Fibroblast of pulmonary artery (primary cell): Measurements from ENCODE around the gene TMEM222.

Experiments used
- DNase-seq: peaks from one replicate; pipeline ENCODE4 v3.0.0-alpha.2; 2010; ENCODE audit warnings: low read depth
- H3K4me3 ChIP-seq: replicated peaks from 2 replicates; pipeline ENCODE4 v1.5.1; 2011; ENCODE audit warnings: low read depth, mild to moderate bottlenecking, control low read depth, low read length, moderate library complexity
- CTCF ChIP-seq: IDR thresholded peaks from 2 replicates; pipeline ENCODE4 v1.5.1; 2011; ENCODE audit warnings: mild to moderate bottlenecking, control low read depth, low read length, inconsistent platforms; ENCODE audit errors: missing control alignments

TMEM222 gene

GRCh38 chr1:27332536-27333281, 10.7 kb downstream of the TMEM222 start:
- peak; percentile 53 for DNase-seq
- TF ChIP-seq CTCF, result peak; percentile 83
- H3K4me3 ChIP-seq, result no peak overlapping the region

GRCh38 chr1:27333717-27334279, 11.8 kb downstream of the TMEM222 start:
- TF ChIP-seq CTCF, result no peak
- H3K4me3 ChIP-seq, result no peak overlapping the region
- no peak for DNase-seq

GRCh38 chr1:27335506-27336422, 13.8 kb downstream of the TMEM222 start:
- H3K4me3 ChIP-seq, result no peak overlapping the region
- DNase-seq, result no peak
- no peak for TF ChIP-seq CTCF

- no peak overlapping the region for H3K4me3 ChIP-seq
- TF ChIP-seq CTCF, result no peak
- DNase-seq, result no peak
These were observed 14.8 kb downstream of the TMEM222 start for GRCh38 chr1:27336756-27337155.

- DNase-seq, result no peak
- TF ChIP-seq CTCF, result no peak
- no peak overlapping the region for H3K4me3 ChIP-seq
These were observed 16.8 kb downstream of the TMEM222 start for GRCh38 chr1:27338751-27339150.

- H3K4me3 ChIP-seq, result no peak overlapping the region
- TF ChIP-seq CTCF, result no peak
- no peak for DNase-seq
These were observed 17.2 kb downstream of the TMEM222 start for GRCh38 chr1:27339213-27339612.
